OCI-M1 (cell line): ENCODE data around the gene RNF220.
A peak's percentile ranks its signal among the peaks of the same experiment; 100 is the strongest.
"Not testable (repeated sequence)": the region's sequence is repeated elsewhere in the genome, so short reads cannot be mapped to it uniquely, and the experiment has no call there.

ENCODE experiments used
- DNase-seq: peaks from one replicate; lab custom pipeline; 2025; lab: John Stamatoyannopoulos, UW

RNF220 gene

DNA sequence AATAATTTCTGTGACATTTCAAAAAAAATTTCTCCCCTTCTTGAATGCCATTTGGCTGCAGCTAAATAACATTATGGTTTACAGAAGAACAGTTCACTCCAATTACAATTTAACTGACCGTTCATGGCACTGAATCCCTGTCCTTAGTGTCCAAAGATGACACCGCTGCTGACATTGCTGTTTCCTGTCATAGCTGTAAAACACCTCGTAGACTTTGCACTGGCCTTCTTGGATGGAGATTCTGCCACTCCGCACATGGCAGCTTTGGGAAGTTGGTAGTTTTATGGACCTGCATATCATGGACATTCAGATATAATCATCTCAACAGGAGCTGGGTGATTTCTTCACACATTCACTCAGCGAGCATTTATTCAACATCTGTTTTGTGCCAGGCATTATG lies 274.4 kb downstream of the RNF220 start:
- DNase-seq: no peak

DNA sequence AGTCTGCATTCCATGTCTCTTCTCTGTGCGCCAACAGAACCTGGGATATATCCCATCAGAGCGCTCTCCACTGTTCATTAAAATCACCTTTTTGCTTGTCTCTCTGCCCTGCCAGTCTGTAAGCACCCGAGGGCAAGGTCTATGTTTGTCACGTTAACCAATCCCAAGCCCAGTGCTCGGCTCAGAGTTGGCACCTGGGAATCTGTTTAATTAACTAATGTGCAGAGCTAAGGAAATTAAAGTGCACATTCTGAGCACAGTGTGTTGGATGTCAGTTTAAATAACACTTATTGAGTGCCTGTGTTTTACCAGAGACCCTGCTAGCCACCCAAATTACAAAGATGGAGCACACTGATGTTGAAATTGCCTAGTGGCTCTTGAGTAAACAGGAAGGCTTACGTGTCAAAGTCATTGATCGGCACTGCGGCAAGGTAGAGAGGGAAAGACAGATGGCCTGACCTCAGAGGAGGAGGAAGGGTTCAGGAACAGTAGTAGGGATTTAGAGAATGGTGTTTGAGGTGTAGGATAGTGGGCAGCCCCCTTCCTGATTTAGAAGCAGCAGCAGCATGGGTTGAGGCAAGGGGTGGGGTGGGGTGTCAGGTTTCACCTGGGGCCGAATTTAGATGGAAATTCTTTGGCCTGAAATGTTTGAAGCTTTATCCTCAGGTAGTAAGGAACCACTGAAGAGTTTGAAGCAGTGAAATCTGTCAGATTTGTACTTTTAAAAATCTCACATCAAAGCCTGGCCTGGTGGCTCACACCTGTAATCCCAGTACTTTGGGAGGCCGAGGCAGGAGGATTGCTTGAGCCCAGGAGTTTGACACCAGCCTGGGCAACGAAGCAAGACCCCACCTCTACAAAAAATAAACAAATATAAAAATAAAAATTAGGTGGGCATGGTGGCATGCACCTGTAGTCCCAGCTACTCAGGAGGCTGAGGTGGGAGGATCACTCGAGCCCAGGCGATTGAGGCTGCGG lies 277.1 kb downstream of the RNF220 start:
- no peak for DNase-seq

DNA sequence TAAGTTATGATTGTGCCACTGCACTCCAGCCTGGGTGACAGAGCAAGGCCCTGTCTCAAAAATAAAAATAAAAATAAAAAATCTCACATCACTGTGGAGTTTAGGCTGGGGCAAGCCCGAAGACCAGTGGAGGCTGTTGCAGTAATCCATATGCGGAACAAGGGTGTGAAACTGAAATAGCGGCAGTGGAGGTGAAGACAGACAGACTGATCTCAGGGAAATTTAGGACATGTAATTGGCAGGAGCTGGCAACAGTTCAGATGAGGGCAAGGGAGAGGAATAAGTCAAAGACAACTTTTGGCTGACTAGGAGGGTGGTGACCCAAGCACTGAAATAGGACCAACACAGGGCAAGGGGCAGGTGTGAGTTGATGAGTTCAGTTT lies 277.8 kb downstream of the RNF220 start:
- no peak for DNase-seq

DNA sequence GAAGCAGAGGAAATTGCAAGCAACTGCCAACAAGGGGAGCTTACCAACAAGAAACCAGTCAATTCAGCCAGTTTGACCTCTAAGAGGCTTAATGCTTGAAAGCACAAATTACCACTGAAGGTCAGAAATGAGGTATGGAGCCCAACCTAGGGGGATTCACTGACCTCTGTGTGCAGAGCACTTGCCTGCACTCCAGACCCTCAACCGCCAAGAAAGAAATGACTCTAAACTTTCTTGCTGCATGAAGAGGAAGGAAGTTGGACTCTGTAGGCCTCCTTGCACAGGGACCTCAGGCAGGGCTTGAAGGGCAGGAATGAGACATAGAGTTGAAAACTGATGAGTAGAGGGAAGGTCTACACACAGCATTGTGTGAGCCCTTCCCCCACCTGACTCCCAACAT lies 279.5 kb downstream of the RNF220 start:
- no peak for DNase-seq

DNA sequence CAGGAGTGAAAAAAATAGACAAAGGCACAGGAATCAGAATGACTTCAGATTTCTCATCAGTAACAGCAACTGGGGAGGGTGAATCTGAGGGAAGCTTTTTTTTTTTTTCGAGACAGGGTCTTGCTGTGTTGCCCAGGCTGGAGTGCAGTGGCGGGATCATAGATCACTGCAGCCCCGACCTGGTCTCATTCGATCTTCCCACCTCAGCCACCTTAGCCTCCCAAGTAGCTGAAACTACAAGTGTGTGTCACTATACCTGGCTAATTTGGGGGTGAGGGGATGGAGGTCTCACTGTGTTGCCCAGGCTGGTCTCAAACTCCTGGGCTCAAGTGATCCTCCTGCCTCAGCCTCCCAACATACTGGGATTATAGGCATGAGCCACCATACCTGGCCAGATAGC lies 280.2 kb downstream of the RNF220 start:
- no peak for DNase-seq

DNA sequence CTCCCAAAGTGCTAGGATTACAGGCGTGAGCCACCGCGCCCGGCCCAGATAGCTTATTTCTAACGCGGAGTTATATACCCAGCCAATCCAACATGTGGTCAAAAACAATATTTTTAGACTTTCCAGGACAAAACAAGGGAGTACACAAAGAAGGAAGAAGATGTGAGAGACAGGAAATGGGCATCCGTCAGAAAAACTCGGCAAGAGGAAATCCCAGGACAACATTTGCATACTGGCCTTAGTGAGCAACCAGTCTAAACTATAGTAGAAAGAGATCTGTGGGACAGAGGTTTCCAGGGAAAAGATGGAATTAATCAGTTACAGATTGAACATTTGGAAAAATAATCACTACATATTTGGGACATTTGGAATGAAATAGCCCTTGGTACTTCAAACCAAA lies 280.8 kb downstream of the RNF220 start:
- DNase-seq: no peak

DNA sequence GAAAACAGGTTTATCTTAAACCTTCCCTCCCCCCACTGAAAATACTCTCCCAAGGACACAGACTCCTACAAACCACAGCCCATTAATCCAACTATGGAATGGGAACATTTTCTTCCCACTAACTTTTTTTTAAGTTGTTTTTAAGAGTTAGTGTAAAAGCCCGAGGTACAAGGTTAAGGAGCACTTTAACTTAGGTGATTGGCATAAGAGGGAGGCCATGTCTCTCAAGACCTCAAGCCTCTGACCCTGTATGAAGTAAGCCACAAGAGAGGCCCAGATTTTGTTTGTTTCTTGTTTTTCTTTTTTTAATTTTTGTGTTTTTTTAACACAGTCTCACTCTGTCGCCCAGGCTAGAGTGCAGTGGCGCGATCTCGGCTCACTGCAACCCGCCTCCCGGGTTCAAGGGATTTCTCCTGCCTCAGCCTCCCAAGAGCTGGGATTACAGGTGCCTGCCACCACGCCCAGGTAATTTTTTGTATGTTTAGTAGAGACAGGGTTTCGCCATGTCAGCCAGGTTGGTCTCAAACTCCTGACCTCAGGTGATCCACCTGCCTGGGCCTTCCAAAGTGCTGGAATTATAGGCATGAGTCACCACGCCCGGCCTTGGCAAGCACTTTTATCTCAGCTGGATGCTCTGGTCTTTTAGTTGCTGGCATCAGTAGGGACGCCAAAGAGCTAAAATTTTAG lies 283.8 kb downstream of the RNF220 start:
- no peak for DNase-seq

DNA sequence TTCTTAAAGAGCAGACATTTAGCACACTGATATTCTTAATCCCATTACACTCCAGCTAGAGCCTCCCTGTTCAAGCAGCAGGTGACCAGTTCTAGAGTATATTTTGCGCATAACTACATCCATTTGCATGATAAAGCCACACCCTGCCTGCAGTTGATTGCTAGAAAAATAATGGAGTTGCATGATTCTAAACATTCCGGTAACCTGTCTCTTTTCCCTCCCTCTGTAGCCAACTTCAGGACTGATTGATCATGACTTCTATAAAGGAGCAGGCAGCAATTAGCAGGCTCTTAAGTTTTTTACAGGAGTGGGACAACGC lies 284.4 kb downstream of the RNF220 start:
- no peak for DNase-seq

DNA sequence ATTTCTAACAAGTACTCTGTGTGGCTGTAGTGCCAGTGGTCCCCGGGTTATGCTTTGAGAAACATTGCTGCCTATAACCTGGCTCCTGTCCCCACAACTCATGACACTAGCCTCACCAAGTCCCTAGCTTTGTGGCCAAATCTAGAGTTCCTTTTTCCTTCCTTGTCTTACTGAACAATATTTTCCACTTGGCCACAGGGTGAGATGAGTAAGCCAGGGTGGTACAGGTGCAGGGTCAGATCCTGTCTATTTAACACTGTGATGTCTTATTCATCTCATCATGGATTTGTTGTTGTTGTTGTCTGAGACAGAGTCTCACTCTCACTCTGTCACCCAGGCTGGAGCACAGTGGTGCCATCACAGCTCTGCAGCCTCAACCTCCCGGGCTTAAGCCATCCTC lies 288.1 kb downstream of the RNF220 start:
- peak; percentile 23 for DNase-seq

DNA sequence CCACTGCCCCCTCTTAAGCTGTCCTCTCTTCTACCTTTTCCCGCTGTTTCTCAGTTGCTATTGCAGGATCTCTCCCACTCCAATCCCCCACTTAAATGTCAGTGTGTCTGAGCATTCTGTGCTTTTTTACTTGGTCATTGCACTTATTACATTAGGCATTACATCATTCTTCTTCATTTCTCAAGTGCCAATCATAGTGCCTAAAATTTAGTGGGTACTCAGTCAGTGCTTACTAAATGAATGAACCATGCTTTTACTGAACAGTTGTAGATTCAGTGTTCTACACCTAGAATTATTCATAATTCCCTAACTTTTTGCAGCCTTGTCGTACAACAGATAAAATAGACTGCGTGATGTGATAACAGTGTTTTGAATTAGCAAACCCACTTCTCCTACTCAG lies 288.8 kb downstream of the RNF220 start:
- DNase-seq: peak; percentile 46

DNA sequence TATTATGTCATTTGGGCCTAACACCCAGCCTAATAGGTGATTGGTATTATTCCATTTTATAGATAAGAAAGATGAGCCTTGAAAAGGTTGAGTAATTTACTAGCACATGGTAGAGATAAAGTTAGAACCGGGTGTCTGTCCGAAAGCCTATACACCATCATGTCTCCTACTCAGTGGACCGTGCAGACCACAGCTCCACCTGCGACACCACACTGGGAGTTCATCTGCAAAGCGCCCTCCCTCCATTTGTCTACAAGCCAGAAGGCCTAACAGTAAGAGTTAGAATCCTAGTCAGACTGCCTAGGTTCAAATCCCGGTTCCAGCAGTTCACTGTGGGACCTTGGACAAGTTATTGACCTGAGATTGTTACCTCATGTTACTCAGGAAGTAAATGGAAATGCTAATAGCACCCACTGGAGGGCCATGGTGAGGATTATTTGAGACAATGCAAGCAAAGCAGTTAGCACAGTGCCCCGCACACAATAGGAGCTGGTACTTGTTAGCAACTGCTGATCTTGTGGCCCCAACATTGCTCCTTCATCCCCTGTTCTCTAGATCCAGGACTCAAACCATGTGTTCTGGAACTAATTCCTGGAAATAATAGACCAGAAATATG lies 289.9 kb downstream of the RNF220 start:
- no peak for DNase-seq

DNA sequence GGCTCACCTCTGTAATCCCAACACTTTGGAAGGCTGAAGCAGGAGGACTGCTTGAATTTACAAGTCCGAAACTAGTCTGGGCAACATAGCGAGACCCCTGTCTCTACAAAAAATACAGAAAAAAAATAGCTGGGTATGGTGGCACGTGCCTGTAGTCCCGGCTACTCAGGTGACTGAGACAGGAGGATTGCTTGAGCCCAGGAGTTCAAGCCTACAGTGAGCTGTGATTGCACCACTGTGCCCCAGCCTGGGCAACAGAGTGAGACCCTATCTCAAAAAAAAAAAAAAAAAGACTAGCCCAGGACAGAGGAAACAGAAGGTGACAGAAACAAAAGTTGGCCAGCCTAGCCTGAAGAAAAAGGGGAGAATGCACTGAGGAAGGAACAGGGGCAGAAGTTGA lies 290.6 kb downstream of the RNF220 start:
- DNase-seq: no peak

DNA sequence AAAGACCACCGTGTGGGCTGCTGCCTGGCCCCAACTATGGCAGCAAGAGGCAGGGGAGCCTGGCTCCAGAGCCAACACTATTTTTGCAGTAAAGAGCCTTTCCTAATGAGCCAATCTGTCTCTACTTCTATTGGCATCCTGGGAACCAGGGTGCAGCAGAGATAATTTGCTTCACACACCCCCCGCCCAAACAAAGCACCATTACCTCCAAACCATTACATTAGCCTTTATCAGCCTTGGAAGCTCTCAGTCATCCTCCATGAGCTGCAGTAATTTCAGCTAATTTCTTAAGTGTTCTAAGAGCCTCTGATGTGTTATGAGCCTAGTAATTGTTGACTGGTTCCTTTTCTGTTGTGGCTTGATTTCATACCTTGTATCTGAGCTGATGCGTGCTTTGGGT lies 291.0 kb downstream of the RNF220 start:
- DNase-seq: no peak

DNA sequence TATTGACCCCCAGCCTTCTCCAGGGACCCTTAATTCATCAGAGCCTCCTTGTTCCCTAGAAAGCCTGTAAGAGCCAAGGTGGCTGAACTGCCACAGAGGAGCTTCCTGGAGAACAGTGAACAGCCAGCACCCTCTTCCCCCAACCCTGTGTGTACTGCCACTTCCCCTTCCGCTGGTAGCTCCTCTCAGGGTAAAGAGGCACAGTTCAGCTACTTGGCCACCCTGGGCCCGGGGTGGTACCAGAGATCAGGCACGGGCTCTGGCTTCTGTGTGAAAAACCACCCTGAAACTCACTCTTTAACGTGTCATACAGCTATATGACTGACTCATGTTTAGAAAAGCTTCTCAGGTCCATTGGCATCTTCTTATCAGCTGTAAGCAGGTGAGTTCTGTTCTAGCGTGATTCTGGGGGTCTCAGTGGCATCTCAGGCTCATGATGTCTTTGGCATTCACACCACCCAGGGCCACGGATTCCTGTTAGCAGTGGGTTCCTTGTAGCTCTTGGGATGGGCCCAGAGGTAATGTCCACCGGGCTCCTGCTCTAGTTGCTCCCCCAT lies 291.8 kb downstream of the RNF220 start:
- DNase-seq: peak; percentile 28

DNA sequence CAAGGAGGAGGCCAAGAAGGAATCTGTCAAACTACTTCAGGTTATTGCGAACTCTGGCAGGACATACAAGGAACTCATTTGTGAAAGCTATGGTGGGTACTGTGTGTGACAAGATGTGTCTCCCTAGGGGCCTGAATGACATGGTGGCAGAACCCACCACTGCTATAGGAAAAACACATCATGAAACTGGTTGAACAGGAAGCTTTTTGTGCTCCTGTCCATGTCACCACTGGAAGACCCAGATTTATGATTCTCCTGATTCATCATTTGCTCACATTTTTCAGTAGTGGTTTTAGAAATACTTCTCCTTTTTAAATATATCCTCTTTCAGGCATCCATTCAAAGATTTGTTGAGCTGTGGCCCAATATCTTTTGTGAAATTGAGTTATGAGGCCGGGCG lies 293.1 kb downstream of the RNF220 start:
- peak; percentile 17 for DNase-seq

DNA sequence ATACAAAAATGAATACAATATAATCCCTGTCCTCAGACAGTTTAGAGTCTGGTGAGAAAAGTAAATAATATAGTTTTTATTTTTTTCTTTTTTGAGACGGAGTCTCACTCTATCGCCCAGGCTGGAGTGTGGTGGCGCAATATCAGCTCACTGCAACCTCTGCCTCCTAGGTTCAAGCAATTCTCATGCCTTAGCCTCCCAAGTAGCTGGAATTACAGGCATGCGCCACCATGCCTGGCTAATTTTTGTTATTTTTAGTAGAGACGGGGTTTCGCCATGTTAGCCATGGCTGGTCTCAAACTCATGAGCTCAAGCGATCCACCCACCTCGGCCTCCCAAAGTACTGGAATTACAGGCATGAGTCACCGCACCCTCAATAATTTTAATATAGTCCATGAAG lies 294.3 kb downstream of the RNF220 start:
- not testable (repeated sequence) for DNase-seq

DNA sequence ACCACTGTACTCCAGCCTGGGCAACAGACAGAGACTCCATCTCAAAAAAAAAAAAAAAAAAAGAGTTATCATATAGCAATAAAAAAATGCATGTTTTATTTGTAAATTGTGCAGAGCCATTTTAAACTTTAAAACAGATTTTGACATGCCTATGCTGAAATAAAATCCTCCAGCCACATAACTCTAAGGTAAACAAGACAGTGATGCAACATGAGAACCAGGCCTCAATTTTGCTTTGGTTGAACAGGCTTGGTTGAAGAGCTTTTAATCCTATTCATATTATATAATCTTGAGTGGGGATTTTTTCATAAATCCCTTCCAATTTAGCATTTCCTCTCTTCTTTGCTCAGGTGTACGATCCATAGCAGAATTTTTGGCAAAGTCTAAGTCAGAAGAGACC lies 295.5 kb downstream of the RNF220 start:
- no peak for DNase-seq

DNA sequence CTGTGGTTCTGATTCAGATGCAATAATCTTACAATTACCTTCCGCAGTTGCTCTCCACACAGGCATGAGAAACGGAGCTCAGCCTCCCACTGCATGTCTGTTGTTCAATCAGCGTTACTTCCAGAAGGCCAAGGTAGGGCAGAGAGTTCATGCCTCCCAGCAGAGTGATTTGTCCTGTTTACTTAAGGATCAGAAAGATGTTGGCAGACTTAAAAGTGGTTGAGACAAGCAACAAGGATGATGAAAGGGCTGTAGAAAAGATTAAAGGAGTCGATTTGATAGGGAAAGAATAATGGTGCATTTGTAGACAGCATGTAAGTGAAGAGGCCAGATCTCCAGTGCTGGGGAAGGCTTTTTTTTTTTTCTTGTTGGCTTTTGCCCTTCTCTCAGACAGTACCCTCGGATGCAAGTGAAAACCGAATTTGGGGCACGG lies 296.1 kb downstream of the RNF220 start:
- DNase-seq: no peak
